A172 (cell line): Measurements from ENCODE around the gene AGAP1. TPM values are rescaled to one million over a fixed set of nuclear protein-coding genes. Genes with fewer than 3 reads are reported as not detected.

Experiments
- DNase-seq: peaks from one replicate; pipeline ENCODE4 v3.0.0-alpha.2; 2015; ENCODE audit warnings: low spot score
- total RNA-seq: library from RNA; depleted of rRNA; stranded (reverse); fragments of >200 nt; shearing (Covaris generic); gene quantifications from 2 replicates; pipeline ENCODE4 v1.2.3, GENCODE V29; 2014

The AGAP1 gene
- total RNA-seq, 1 experiment from 2014 or later, result 13.9 TPM

GRCh38 chr2:236180076-236180816, 686.4 kb downstream of the AGAP1 start:
- DNase-seq, result peak; percentile 77

GRCh38 chr2:236180831-236181453, 687.1 kb downstream of the AGAP1 start:
- DNase-seq, result peak; percentile 84
